HG03066 (cell line): ENCODE results near the gene KBTBD3.
"Not testable (repeated sequence)": the region's sequence is repeated elsewhere in the genome, so short reads cannot be mapped to it uniquely, and the experiment has no call there.

Experiments
- ATAC-seq: cut with Tn5 transposase; IDR thresholded peaks from one replicate; pipeline ENCODE4 v1.9.1; 2021; ENCODE audit warnings: low read depth; ENCODE audit not compliant: unreplicated experiment

KBTBD3 gene

GRCh38 chr11:106061954-106062949 lies 14.9 kb downstream of the KBTBD3 start:
- ATAC-seq, result no peak

GRCh38 chr11:106061249-106061784 lies 15.8 kb downstream of the KBTBD3 start:
- no peak for ATAC-seq

DNA sequence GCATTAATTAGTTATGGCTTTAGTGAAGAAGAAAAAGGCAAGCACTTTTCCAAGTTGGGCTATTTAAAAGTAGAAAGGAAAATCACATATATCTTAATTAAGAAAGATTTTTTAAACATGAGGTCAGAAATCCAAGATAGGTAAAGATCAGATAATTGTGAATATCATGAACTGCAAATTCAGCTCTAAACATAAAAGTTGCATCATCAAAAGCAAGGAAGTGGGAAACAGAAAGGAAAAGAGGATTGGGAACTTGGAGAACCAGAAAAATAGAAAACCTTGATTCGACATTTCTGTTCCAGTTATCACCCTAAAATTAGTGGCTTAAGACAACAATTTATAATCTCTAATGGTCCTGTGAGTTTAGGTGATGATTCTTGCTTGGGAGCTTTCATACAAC lies 17.5 kb downstream of the KBTBD3 start:
- no peak for ATAC-seq

DNA sequence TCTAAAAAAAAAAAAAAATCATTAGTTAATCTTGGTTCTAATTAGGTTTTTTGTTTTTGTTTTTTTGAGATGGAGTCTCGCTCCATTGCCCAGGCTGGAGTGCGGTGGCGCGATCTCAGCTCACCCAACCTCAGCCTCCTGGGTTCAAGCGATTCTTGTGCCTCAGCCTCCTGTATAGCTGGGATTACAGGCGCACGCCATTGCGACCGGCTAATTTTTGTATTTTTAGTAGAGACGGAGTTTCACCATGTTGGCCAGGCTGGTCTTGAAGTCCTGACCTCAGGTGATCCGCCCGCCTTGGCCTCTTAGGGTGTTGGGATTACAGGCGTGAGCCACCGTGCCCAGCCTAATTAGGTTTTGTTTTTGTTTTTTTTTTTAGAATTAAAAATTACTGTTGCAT lies 18.8 kb downstream of the KBTBD3 start:
- not testable (repeated sequence) for ATAC-seq

DNA sequence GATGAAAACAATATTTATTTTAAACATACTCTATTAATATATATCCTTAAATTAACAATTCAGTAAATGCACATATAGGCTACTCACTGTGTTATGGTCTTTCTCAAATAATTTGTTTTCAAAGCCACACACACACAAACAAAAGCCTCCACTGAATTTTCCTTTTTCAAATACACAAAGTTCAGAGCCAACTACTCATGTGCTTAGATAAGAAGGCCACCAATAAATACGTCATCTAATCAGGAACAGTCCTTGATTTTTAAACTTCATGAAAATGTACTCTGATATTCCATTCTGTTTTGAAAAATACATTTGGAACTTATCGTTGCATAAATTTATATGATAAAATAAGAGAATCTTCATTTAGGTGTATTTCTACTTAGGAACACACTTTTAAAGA lies 26.0 kb downstream of the KBTBD3 start:
- no peak for ATAC-seq

DNA sequence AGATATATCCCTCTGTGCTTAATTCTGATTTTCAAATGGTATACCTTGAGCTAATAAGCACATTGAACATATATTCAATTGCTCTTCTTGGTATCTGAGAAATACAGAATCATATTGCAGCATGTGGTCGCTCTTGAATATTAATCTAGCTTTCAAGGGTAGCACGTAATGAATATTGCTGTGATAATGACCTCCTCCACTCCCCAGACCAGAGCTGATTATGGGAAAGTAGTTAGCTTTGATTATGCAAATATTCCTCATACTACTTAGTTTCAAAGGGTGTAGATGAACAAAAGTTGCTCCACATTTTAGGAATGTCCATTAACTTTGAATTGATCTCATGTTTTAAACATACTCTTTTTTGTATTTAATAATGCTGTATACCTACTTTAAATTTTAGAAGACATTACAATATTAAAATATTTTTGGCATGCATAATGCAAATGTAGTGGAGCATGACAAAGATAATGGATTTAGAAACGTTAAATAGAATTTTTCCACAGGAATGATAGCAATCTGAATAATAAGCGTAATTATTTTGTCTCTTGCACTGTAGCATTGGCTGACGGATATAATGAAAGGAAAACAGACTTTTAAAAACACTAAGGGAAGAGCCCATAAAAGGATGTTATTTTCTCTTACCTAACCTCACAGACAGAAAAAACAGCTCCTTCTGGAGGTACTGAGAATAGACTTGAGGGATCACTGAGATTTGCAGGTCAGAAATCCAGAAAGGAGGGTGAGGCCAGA lies 27.2 kb downstream of the KBTBD3 start:
- ATAC-seq, result no peak

GRCh38 chr11:106047631-106048030 lies 29.5 kb downstream of the KBTBD3 start:
- ATAC-seq, result no peak

GRCh38 chr11:106043540-106043939 lies 33.6 kb downstream of the KBTBD3 start:
- ATAC-seq, result no peak

GRCh38 chr11:106032861-106033260 lies 44.3 kb downstream of the KBTBD3 start:
- no peak for ATAC-seq

DNA sequence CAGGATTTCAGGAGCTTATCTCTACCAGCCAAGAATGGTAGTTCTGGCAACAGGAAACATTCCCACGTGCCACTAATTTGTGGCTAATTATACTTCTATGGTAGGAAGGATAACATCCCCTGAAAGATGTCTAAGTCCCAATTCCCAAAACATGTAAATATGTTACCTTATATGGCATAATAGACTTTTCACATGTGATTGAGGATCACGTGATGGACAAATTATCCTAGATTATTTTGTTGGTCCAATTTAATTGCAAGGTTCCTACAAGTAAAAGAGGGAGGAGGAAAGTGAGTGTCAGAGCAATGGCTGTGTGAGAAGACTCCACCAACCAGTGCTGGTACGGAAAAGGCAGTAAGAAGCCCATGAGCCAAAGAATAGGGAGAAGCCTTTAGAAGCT lies 45.2 kb downstream of the KBTBD3 start:
- no peak for ATAC-seq

DNA sequence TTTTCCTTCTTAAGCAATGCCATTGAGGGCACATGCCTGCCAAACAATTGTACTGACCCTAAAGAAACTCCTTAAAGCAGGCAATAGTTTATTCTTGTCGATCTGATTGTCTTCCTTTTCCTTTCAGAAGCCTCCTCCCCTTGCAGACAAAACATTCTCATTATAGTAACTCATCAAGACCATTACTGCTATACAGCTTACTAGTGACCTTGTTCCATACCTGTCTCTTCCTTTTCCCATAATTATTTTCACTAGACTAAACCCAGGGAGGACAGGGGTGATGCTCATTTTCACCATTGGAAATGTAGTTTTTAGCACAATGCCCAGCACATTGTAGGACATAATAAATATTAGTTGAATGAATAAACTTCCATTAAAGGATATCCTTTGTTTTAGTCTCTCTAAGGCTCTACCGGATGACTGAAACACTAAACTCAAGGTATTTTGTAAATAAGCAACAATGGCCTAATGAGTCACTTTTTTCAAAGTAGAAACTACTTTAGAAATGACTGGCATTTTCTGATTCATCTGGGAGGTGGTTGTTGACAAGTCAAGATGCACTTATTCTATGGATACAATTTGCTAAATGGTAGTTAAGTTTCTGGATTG lies 45.8 kb downstream of the KBTBD3 start:
- no peak for ATAC-seq

DNA sequence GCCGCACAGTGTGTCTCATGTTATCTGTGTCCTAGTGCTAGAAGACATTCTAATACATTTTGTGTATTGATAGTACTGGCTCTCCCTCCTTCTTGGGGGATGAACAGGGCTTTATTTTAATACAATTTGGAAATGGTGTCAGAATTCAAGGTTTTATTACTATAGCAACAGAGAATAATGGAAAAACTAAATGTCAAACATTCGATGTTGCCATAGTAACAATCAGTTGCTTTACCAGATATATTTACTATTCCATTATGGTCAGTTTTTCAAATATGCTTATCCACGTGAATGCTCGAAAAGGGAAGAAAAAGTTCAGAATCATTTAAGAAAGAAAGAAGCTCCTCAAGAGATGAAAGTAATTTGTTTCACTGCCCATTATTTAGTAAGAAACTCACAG lies 46.5 kb downstream of the KBTBD3 start:
- no peak for ATAC-seq

DNA sequence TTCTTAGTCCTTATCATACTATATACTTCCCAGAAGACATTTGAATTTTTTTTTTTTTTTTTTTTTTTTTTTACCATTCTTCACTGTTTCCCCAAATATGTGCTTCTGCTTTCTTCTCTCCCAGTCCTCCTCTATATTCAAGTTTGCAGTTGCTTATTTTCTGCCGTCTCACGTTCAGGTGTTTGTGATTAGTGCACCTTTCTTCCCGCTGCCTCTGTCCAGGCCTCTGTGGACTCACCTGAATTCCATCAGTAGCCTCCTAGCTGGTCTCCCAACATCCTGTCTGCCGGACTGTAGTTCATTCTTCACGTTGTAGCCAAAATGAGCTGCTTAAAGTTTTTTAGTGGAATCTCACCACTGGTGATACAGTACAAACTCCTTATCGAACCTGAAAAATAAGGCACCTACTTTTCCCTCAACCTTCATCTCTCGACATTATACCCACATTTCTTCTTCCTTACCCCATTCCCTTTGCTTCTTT lies 54.3 kb downstream of the KBTBD3 start:
- ATAC-seq, result no peak

GRCh38 chr11:106021967-106022794 lies 55.0 kb downstream of the KBTBD3 start, which contains the start of gene MSANTD4:
MSANTD4 (minus strand) TSS chr11:106022240; CDS start chr11:106010917, 11,323 bp downstream.
- ATAC-seq, result peak; percentile 96

- ATAC-seq, result peak; percentile 13
Measured at GRCh38 chr11:106021181-106021966, 55.8 kb downstream of the KBTBD3 start.

- ATAC-seq, result no peak
Measured at GRCh38 chr11:106017093-106017492, 60.1 kb downstream of the KBTBD3 start.

DNA sequence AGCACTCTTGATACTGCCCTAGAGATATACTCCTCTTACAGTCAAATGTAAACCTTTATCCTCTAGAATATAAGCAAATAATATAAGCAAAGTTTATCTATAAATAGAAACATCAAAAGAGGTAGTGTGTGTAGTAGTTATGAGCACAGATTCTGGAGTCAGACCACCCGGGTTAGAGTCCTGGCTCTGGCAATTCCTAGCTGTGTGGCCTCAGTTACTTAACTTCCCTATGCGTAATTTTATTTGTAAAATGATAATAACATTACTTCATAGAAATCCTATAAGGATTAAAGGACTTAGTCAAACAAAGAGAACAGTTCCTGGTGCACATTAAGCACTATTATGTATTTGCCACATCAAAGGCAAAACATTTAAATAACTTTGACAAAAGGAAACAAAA lies 62.1 kb downstream of the KBTBD3 start:
- ATAC-seq, result no peak

DNA sequence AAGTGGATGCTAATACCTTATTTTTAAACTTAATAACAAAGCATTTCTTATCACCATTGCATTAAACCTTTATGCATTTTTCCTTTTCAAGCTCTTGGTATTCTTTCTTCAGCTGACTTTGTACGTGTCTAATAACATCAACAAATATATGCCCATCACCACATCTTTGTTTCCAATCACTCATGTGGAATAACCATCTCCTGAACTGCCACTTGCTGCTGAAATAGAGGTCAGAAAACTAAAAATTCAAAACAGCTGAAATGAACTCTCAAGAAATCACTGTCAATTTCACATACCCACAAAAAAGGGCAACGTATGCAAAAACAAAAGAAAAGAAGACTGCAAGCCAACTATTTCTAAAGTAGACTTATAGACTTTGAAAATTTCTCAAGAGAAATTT lies 62.5 kb downstream of the KBTBD3 start:
- no peak for ATAC-seq

GRCh38 chr11:106014035-106014434 lies 63.1 kb downstream of the KBTBD3 start:
- no peak for ATAC-seq
